GM18511 (cell line): ENCODE results near the gene AMN.

Experiments
- ATAC-seq: cut with Tn5 transposase; IDR thresholded peaks from one replicate; pipeline ENCODE4 v1.9.1; 2021; ENCODE audit warnings: mild to moderate bottlenecking, moderate library complexity; ENCODE audit not compliant: unreplicated experiment

Gene AMN

DNA sequence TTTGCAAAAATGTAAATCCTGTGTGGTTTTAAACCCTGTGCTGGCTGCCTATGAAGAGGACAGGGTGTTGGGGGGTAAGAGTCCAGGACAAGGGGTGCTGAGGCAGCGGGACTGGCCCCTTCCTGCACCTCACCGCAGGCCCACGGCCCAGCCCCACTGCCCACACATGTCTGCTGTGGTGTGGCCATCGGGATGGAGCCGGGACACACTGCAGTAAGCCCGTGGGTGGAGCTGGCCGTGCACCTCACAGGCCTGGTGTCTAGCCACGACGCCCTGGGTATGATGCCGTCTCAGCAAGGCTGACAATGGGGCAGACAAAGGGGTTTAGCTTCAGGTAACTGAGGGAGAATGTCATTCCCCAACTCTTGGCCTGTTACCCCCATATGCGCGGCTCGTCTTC, 19.6 kb downstream of the AMN start:
- ATAC-seq, result no peak

DNA sequence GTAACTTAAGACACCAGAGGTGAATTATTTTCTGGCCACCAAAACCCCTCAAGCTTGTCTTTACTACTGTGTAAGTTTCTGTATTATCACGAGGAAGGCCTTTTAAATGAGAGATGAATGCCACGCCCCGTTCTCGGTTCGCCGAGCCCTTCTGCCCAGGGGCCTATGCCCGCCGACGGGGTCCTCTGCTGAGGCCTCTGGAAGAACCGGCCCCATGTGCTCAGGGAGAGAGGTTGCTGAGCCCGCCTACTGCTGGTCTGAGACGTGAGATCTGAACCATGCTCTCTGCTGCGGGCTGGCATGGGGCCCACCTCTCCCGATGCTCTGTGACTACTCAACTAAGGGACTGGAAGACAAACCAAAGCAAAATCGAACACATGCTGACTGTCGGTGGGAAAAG, 21.0 kb downstream of the AMN start:
- no peak for ATAC-seq

DNA sequence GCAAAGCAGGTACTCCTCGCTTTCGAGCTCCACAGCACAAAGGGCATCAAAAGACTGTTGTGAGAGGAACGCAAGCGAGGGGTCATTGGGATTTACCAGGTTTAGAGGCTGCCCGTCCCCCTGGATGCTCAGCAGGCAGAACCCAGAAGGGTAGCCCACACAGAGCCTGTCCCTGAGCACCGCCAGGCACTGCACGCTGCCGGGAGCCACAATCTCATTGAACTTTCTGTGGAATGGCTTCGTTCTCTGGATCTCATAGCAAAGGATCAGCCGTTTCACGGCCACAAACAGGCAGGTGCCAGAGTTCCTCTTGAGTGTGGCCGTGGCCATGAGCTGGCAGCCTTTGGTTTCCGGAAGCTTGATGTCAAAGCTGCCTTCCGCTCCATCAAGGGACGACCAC, 21.5 kb downstream of the AMN start:
- no peak for ATAC-seq

DNA sequence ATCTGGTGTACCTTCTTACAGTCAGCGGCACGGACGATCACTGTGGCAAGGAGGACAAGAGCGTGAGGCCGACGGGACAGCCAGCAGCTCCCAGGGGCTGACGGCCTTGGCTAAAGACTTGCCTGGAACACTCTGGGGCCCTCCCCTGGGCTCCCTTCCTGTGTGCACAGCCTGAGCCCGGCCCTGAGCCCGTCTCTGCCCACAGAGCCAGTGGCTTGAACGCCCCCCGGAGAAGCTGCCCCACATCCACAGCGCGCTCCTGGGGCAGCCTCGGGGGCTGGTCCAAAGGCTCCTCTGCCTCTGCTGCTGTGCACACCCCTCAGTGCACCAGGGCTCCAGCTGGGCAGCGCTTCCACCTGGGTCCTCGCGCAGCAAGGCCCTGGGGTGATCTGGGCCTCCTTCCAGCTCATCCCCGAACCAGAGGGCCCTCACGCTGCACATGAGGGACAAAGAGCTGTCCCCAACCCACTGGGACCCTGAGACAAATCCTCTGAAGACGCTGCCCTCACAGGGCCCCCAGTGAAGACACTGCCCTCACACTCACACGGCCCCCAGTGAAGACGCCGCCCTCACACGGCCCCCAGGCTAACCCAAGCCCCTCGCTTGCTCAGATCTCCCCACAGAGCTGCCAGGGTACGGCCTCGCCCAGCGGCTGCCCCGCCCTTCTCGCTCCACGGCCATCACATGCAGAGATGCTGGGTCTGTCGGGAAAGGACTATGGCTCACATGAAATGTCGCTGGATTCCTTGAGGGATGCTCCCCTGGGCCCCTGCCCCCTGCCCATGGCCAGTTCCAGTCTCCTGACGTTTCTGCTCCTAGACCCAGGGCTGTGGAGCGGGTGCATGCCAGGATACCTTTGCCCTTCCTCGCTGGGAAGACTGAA, 22.2 kb downstream of the AMN start:
- ATAC-seq, result no peak

- ATAC-seq, result no peak
Observed at GRCh38 chr14:102945346-102946130, 23.1 kb downstream of the AMN start.

DNA sequence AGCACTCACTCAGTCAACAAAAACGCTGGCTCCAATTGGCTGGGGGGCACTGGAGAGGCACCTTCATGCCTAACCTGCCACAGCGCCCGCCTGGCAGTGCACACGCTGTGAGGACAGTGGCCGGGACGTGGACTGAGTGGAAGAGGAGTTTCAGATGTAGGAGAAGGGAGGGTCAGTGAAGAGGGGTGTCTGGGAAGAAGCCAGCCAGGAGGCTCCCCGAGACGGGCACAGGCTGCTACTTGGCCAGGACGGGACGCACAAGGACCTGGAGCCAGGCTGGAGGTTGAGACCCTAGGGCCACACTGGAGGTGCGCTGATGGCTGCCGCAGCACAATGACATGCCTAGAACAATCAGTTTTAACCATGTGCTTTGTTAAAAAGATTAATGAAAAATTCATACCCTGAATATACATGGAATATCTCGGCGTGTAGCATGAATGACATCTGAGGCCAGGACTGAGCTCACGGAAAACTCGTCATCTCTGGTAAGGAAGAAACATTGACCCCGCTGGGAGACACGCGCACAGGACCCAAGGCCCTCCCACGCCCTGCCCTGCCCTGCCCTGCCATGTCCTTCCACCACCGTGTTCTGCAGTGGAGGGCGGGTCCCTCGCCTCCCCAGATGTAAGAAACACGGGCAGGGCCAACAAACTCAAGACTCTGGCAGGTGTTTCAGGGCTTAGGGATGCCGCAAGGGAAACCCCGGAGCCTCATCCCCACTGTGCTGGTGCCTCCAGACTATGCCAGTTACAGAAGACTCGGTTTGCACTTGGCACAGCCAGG, 25.0 kb downstream of the AMN start:
- ATAC-seq, result no peak

GRCh38 chr14:102948698-102949061, 26.2 kb downstream of the AMN start:
- no peak for ATAC-seq

DNA sequence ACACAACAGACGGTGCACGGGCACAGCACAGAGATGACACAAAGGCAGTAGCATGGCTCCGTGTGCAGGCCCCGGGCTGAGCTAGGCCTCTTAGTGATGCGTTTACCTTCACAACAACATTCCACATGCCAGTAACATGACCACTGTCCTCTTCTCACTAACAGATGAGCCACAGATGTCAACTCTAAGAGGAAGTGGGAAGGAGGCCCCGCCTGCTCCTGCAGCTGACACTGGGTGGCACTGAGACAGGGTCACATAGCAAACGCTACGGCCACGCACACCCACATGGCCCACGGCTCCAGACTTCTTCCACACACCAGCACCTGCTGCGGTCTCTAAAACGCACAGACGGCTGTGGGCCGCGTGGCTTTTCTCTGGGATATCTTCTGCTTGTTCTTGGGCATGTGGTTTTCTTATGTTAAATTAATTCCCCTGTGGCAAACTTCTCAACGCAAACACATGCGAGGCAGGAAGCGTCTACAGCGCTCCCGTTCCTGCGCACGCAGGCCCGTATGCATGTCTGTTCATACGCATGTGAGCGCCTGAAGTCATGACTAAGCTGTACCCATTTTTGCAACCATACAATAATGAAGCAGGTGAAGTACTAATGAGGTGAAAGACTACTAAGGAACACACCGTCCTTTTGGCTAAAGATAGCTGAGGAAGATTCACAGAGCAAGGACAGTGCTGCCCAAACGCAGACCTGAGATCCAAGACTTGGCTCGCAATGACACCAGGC, 26.8 kb downstream of the AMN start:
- ATAC-seq, result peak; percentile 45

GRCh38 chr14:102949801-102950451, 27.5 kb downstream of the AMN start:
- no peak for ATAC-seq

- no peak for ATAC-seq
Observed at GRCh38 chr14:102951034-102951433, 28.6 kb downstream of the AMN start.

DNA sequence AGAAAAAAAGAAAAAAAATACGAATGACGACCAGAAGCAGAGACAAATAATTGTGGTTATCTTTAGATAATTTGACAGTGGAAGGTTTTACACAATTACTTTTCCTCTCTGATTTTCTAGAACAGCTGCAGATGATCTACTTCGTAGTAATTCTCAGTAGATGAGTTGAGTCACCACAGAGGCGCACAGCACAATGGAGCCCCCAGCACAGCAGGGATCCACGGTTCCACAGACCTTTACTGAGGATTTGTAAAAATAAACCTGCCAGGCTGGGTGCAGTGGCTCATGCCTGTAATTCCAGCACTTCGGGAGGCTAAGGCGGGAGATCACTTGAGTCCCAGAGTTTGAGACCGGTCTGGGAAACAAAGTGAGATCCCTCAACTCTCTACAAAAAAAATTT, 29.3 kb downstream of the AMN start:
- no peak for ATAC-seq

GRCh38 chr14:102952276-102952675, 29.8 kb downstream of the AMN start:
- no peak for ATAC-seq

- ATAC-seq, result no peak
Observed at GRCh38 chr14:102953100-102953499, 30.6 kb downstream of the AMN start.

GRCh38 chr14:102954081-102954789, 31.8 kb downstream of the AMN start:
- ATAC-seq, result no peak

DNA sequence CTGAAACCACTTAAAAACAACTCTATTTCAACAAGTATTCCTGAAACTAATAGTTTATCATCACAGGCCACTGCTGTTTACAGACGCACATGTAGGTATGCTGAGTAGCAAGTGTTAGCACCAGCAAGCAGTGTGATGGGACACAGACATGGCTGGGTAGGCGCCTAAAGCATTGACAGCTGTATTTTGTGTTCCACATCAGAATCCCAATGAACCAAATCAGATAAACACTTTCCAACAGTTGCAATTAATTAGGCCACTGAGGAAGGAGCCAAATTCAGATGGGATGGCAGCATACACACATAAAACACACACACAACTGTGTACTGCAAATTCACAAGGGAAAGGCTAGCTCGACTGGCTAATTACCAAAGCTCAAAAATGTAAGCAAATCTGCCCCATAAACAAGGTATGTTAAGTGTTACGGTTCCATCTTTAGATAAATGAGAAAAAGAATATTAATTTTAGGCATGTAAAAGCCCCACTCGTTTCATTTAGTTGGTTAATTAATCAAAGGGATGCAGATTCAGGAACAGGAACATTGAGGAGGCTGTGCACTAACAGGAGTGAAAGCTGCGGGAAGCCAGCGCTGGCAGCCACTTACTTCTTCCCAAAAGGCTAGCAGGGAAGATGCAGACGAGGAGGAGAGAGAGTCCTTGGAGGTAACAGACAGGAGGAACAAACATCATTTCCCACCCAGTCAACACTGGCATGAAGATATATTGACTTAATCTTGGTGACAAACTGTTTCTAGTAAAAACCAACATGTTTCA, 33.4 kb downstream of the AMN start:
- no peak for ATAC-seq

GRCh38 chr14:102957222-102957621, 34.8 kb downstream of the AMN start:
- ATAC-seq, result no peak

DNA sequence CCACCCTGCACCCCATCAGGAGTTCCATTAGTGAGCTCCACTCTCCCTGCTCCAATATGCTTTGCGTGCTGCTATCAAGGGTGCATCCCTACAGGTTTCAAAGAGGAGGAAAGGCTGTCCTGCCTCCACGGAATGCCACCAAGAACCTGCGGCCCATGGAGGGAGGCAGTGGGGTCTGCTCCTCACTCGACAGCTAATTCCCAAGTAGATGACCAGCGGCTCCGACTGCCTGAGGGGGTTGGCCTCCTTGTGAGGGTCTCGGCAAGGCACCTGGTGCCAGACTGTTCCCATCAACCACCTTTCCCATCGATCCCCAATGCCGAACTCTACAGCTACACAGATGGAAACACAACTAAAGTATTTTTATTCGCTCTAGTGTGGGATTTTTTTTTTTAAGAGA, 36.0 kb downstream of the AMN start:
- no peak for ATAC-seq

GRCh38 chr14:102962111-102962627, 39.7 kb downstream of the AMN start:
- no peak for ATAC-seq
